Ramos (cell line): Measurements from ENCODE around the gene ATRIP.

Source experiments
- in situ Hi-C: fragments of 300-500 bp; cut with MboI; formaldehyde crosslinking; loops from one replicate; pipeline ENCODE4 v1.14.3; 2022; ENCODE audit warnings: low sequenced_read_pairs; ENCODE audit not compliant: unreplicated experiment

ATRIP gene

GRCh38 chr3:48446425-48447193, at the start of gene ATRIP:
ATRIP (plus strand) TSS chr3:48446737; CDS start chr3:48446846, 109 bp downstream.
- in situ Hi-C loops, result no loop called here

DNA sequence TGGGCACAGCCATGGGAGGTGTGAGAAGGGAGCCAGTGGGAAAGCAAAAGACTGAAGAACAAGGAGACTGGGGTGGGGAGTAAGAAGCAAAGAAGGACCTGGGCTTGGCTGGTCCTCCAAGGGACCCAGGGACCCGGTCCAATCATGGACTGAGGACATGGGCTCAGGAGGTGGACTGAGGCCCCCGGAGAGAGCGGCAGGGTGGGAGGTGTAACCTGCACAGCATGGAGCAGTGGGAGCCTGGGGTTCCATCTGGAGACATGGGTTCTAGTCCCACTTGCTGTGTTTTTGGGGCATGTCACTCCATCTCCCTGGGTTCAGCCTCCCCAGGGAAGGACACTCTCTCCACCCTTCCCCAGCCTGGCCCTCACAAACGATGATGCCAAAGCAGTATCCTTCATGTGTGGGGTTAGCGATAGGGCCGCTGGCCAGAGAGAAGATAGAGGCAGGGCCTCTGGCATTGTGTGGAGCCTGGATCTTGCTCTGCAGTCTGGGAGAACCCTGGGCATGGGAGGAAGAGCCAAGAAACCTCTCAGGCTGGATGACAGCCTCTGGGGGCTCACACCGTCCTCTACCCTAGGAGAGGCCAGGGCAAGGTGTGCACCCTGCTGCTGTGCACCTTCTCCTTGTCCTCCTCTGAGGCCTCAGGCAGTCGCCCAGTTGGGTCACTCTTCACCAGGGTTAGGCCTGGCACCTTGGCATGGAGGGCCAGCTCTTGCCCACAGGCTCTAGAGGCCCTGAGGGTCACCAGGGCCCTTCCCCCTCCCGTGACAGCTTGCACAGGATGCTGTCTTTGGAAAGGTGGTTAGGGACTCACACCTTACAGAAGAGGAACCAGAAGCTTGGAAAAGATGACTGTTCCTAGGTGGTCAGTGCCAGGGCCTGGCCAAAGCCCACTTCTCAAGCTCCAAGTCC, 48.5 kb upstream of the ATRIP start:
- in situ Hi-C loops, result no loop called here

DNA sequence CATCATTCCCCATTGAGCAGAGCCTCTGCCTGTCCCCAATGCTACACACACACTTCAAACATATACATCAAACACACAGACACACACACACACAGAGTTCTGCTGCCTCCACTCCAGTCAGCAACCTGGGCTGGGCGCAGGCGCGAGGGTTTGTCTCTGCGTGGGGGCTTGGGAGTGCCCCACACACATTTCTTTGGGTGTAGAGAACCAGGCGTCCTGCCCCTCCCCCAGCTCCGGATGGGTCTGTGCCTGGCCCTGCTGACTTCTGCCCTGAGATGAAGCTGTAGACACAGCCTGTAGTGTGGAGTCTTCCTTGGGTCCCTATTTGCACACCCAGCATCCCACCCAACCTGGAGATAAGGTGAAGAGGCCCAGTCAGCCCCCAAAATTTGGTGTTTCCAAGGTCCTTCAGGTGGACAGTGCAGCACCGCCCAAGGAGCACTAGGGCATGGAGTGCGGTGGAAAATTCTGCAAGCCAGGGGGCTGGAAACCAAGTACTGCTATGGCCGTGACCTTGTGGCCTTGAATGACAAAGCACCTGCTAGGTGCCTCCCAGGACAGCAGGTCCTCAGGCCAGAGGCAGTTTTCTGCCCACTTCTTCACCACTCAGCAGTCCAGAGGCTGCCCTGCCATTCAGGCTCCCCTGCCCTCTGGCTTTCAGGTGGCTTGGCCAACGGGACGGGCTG, 47.7 kb upstream of the ATRIP start:
- in situ Hi-C loops, result no loop called here

GRCh38 chr3:48399387-48400172, 47.0 kb upstream of the ATRIP start:
- in situ Hi-C loops, result loop anchor here (10.0 kb wide), 1 partner anchor 145 kb away; no protein-coding TSS in a partner anchor

GRCh38 chr3:48400824-48401433, 45.6 kb upstream of the ATRIP start:
- in situ Hi-C loops, result loop anchor here (10.0 kb wide), 1 partner anchor 144 kb away; no protein-coding TSS in a partner anchor

DNA sequence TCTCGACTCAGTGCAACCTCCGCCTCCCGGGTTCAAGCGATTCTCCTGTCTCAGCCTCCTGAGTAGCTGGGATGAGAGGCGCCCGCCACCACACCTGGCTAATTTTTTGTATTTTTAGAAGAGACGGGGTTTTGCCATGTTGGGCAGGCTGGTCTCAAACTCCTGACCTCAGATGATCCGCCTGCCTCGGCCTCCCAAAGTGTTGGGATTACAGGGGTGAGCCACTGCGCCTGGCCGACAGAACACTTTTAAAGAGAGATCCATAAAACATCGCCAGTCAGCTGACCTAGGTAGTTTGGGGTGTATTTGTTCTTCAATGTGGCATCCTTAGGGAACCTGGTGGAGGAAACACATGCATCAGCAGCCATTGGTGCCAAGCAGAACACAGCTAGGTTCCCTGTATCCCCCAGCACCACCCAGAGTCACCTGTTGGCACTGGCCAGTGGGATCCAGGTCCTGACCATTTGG, 45.1 kb upstream of the ATRIP start:
- in situ Hi-C loops, result loop anchor here (10.0 kb wide), 1 partner anchor 143 kb away; no protein-coding TSS in a partner anchor

GRCh38 chr3:48402281-48402732, 44.2 kb upstream of the ATRIP start:
- in situ Hi-C loops, result loop anchor here (10.0 kb wide), 1 partner anchor 142 kb away; no protein-coding TSS in a partner anchor

DNA sequence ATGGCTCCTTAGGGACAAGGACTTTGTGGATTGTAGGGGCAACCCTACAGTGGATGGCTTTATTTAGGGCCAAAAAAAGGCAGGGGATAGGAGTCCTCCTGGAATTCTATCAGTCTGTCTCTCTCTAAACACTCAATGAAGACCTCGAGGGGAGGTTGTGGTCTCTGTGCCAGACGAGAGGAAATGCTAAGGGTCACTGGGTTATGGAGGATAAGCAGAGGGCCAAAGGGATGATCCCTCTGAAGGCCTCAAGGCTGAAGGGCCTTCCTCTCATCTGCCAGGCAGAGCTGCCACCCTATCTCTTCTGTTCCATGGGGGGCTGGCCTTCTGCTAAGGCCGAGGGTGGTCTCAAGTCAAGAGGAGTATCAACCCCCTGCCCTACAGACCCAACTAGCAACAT, 43.6 kb upstream of the ATRIP start:
- in situ Hi-C loops, result loop anchor here (10.0 kb wide), 1 partner anchor 142 kb away; no protein-coding TSS in a partner anchor

GRCh38 chr3:48403533-48404439, 42.8 kb upstream of the ATRIP start:
- in situ Hi-C loops, result loop anchor here (10.0 kb wide), 1 partner anchor 141 kb away; no protein-coding TSS in a partner anchor

GRCh38 chr3:48404440-48405342, 41.8 kb upstream of the ATRIP start:
- in situ Hi-C loops, result loop anchor here (10.0 kb wide), 1 partner anchor 140 kb away; no protein-coding TSS in a partner anchor

DNA sequence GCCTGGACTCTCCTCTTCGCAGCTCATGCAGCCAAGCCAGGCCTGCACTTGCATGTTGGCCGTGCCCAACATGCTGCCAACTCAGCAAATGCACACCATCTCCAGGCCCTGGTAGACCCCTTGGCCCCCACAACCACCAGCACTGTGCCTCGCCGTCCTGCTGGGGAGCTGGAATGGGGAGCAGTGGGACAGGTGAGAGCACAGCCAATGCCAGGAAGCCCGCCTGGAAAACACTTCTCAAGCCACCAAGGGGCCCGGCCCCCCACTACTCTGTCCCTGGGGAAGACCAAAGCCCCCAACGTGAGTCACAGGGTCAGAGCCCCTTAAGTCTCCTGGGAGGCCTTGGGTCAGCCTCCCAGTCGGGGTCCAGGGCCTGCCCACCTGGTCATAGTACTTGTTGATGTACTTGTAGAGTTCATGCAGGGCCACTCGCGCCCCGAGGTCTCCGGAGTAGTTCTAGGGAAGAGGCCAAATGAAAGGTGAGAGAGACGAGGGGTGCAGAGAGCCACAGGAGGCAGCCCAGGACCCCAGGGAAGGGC, 41.1 kb upstream of the ATRIP start:
- in situ Hi-C loops, result loop anchor here (10.0 kb wide), 1 partner anchor 139 kb away; no protein-coding TSS in a partner anchor

DNA sequence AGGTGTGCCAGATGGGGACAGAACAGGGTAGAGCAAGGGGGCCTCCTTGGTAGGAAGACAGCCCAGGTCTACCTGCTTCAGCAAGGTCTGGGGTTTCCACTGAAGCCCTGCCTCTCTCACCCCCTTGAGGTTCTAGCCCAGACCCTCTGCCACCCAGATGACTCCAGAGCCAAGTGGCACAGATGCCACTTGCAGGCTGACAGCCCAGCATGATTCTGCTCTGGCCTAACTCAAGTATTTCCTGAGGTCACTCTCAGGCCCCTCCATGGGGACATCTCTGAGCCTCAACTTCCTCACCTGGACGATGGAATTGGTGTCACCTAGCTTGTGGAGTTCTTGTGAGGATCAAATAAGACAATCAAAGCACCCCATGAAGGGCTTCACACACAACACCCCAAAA, 40.6 kb upstream of the ATRIP start:
- in situ Hi-C loops, result loop anchor here (10.0 kb wide), 1 partner anchor 139 kb away; no protein-coding TSS in a partner anchor

DNA sequence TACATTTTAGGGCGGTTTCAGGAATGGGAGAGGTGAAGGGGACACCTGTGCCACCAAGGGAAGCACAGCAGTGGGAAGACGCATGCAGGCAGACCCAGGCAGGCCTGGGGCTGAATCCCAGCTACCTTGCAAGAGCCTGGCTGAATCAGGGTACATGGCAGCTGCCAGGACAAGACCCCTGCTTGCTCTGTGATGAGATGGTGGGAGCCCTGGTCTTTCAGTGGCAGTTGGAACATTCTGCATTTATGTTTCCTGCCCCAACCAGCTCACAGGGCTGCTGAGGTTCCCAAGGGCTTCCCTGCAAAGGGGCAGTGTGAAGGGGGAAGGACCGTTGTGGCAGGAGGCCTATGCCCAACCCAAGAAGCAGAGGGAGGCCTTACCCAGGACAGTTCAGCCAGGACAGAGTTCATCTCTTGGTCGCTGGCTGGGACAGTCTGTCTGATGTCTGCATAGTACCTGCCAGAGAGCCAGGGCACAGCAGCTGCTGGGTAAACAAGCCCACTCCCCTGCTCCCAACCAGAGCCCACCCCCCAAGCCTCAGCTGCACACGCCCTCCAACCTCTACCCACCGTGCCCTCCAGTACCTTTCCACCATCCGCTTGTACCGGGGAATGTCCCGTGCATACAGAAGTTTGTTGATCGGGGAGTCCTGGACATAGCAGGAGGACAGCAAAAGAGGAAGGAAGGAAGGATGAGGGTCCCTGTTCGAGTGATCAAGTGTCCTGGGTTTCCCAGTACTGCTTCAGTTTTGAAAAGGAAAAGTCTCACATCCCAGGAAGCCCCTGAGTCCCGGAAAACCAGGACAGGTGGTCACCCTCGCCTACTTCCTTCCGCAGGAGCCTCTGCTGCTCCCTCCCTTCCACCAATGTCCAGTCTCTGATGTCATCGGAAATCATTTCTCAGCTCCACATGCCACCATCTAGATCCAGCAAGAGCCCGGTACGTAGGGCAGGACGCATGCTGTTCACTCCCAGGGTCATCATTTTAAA, 39.8 kb upstream of the ATRIP start:
- in situ Hi-C loops, result loop anchor here (10.0 kb wide), 1 partner anchor 138 kb away; no protein-coding TSS in a partner anchor

DNA sequence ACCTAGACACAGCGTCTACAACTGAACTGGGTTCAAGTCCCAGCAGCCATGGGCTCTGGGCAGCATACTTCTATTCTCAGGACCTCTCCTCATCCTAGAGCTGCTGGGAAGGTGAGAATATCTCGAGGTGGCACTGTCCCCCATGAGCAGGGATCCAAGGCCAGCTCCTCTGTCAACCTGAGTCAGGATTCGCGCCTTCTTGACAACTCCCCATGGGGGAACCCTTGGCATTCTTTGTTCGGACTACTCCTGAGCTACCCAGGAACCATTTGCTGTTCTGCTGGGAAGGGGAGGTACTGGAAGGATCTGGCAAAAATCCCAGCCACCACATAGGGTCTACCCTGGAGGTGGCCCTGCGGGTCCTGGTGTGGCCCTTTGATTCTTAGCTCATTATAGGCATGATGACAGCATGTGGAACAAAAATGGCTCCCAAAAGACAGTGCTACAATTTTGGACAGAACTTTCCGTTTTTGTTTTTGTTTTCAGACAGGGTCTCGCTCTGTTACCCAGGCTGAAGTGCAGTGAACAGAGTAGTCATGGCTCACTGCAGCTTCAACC, 38.9 kb upstream of the ATRIP start:
- in situ Hi-C loops, result loop anchor here (10.0 kb wide), 1 partner anchor 137 kb away; no protein-coding TSS in a partner anchor
